Coronary artery (tissue), 2 donors: ENCODE measurements around the gene SIGLEC10.
"Not testable (repeated sequence)": the region's sequence is repeated elsewhere in the genome, so short reads cannot be mapped to it uniquely, and the experiment has no call there.

Experiments used
- DNase-seq: peaks from one replicate; pipeline ENCODE4 v3.0.0-alpha.2; 2017; ENCODE audit warnings: low spot score
- H3K27ac ChIP-seq, 2 donors: fragments of 200-600 bp; sonication (generic); one replicate each; pipeline ENCODE4 v1.5.1; 2016 to 2019
- H3K4me3 ChIP-seq: fragments of 200-600 bp; sonication (generic); 2 replicates; pipeline ENCODE4 v1.5.1; 2016; ENCODE audit warnings: mild to moderate bottlenecking, moderate library complexity
- TF ChIP-seq, protein P1 (sequence below): fragments of 200-600 bp; sonication (generic); IDR thresholded peaks from one replicate; pipeline ENCODE4 v1.5.1; 2019; ENCODE audit warnings: antibody characterized with exemption

The SIGLEC10 gene

GRCh38 chr19:51448011-51448410 lies 30.6 kb upstream of the SIGLEC10 start:
- H3K27ac ChIP-seq = no peak overlapping the region
- H3K4me3 ChIP-seq = no peak overlapping the region
- TF ChIP-seq, protein P1, sequence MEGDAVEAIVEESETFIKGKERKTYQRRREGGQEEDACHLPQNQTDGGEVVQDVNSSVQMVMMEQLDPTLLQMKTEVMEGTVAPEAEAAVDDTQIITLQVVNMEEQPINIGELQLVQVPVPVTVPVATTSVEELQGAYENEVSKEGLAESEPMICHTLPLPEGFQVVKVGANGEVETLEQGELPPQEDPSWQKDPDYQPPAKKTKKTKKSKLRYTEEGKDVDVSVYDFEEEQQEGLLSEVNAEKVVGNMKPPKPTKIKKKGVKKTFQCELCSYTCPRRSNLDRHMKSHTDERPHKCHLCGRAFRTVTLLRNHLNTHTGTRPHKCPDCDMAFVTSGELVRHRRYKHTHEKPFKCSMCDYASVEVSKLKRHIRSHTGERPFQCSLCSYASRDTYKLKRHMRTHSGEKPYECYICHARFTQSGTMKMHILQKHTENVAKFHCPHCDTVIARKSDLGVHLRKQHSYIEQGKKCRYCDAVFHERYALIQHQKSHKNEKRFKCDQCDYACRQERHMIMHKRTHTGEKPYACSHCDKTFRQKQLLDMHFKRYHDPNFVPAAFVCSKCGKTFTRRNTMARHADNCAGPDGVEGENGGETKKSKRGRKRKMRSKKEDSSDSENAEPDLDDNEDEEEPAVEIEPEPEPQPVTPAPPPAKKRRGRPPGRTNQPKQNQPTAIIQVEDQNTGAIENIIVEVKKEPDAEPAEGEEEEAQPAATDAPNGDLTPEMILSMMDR = no peak
- no peak for DNase-seq

DNA sequence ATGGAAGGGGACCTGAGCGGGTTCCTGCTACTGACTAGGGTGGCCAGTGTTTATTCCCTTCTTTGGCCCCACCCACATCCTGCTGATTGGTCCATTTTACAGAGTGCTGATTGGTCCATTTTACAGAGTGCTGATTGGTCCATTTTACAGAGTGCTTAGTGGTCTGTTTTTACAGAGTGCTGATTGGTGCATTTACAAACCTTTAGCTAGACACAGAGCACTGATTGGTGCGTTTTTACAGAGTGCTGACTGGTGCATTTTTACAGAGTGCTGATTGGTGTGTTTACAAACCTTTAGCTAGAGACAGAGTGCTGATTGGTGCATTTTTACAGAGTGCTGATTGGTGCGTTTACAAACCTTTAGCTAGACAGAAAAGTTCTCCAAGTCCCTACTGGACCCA lies 30.1 kb upstream of the SIGLEC10 start:
- DNase-seq = not testable (repeated sequence)

GRCh38 chr19:51441410-51442390 lies 24.3 kb upstream of the SIGLEC10 start:
- TF ChIP-seq, protein P1 = no peak
- no peak for DNase-seq
- Histone ChIP-seq H3K27ac (no peak overlapping the region), H3K4me3 (no peak overlapping the region)

More for the DNA sequence above, 30.1 kb upstream of the SIGLEC10 start:
- not testable (repeated sequence) for H3K4me3 ChIP-seq, H3K27ac ChIP-seq

GRCh38 chr19:51440846-51441409 lies 23.5 kb upstream of the SIGLEC10 start:
- Histone ChIP-seq H3K27ac (no peak overlapping the region), H3K4me3 (no peak overlapping the region)
- TF ChIP-seq, protein P1 = no peak
- no peak for DNase-seq

DNA sequence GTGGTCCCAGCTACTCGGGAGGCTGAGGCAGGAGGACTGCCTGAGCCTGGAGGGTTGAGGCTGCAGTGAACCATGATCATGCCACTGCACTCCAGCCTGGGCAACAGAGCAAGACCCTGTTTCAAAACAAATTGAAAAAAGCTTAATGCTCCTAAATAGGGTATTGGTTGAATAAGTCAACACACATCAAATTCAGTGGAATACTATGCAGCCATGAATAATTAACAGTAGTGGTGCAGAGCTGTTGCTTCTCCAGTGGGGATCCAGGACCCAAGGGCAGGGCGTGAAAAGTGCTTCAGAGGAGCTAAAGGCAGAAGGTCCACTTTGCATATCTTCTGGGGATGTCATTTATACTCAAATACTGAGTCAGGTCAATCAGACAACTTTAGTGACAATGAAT lies 22.6 kb upstream of the SIGLEC10 start:
- TF ChIP-seq, protein P1 = no peak
- no peak for DNase-seq
- Histone ChIP-seq H3K4me3 (no peak overlapping the region), H3K27ac (no peak overlapping the region)

DNA sequence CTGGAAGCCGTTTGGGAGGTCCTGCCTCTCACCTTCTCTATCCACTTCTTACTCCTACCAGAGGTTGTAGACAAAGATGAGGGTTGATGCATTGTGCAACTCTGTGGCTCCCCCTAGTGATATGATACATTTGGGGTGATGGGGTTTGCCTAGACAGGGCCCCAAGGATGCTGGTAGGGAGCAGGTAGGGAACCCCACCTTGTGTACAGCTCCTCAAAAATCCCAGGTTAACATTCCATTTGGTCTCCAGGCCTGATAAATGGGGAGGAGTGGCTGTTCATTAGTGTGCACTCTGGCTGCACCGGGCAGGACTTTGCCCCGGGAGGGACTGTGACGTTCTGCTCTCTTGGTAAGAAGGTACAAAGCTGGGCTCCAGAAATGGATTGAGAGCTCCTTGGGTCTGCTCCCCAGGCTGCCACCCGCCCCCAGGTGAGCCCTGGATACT lies 21.6 kb upstream of the SIGLEC10 start:
- TF ChIP-seq, protein P1 = no peak
- no peak for DNase-seq
- H3K27ac ChIP-seq = no peak overlapping the region
- H3K4me3 ChIP-seq = no peak overlapping the region

GRCh38 chr19:51434456-51434855 lies 17.0 kb upstream of the SIGLEC10 start:
- no peak for DNase-seq
- Histone ChIP-seq H3K27ac (no peak overlapping the region), H3K4me3 (no peak overlapping the region)
- TF ChIP-seq, protein P1 = no peak
